Measurements from ENCODE around the gene CDC20.

DNA sequence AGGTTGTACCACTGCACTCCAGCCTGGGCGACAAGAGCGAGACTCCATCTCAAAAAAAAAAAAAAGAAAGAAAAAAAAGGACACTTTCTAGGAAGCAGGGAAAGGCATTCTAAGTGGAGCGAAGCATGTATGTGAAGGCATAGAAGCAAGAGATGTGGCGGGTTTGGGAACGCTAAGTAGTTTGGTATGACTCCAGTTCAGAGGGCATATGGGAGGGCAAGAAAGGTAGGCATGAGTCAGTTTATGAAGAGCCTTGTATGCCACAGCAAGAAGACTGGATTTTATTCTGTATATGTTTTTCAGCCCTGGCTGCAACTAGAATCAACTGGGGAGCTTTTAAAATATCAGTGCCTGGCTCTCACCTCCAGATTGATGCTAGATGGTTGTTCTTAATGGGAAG lies 13.4 kb downstream of the CDC20 start:
- TF ChIP-seq SIN3A (IDR thresholded peaks at IDR 0.05; ENCODE audit: borderline replicate concordance, insufficient read depth, low read depth, low read length) (no peak), TCF7L2 (IDR thresholded peaks at IDR 0.05; ENCODE audit: low read depth, low read length) (no peak)
- TF ChIP-seq, protein P1, sequence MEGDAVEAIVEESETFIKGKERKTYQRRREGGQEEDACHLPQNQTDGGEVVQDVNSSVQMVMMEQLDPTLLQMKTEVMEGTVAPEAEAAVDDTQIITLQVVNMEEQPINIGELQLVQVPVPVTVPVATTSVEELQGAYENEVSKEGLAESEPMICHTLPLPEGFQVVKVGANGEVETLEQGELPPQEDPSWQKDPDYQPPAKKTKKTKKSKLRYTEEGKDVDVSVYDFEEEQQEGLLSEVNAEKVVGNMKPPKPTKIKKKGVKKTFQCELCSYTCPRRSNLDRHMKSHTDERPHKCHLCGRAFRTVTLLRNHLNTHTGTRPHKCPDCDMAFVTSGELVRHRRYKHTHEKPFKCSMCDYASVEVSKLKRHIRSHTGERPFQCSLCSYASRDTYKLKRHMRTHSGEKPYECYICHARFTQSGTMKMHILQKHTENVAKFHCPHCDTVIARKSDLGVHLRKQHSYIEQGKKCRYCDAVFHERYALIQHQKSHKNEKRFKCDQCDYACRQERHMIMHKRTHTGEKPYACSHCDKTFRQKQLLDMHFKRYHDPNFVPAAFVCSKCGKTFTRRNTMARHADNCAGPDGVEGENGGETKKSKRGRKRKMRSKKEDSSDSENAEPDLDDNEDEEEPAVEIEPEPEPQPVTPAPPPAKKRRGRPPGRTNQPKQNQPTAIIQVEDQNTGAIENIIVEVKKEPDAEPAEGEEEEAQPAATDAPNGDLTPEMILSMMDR (IDR thresholded peaks at IDR 0.05): no peak
- TF ChIP-seq, protein P2, sequence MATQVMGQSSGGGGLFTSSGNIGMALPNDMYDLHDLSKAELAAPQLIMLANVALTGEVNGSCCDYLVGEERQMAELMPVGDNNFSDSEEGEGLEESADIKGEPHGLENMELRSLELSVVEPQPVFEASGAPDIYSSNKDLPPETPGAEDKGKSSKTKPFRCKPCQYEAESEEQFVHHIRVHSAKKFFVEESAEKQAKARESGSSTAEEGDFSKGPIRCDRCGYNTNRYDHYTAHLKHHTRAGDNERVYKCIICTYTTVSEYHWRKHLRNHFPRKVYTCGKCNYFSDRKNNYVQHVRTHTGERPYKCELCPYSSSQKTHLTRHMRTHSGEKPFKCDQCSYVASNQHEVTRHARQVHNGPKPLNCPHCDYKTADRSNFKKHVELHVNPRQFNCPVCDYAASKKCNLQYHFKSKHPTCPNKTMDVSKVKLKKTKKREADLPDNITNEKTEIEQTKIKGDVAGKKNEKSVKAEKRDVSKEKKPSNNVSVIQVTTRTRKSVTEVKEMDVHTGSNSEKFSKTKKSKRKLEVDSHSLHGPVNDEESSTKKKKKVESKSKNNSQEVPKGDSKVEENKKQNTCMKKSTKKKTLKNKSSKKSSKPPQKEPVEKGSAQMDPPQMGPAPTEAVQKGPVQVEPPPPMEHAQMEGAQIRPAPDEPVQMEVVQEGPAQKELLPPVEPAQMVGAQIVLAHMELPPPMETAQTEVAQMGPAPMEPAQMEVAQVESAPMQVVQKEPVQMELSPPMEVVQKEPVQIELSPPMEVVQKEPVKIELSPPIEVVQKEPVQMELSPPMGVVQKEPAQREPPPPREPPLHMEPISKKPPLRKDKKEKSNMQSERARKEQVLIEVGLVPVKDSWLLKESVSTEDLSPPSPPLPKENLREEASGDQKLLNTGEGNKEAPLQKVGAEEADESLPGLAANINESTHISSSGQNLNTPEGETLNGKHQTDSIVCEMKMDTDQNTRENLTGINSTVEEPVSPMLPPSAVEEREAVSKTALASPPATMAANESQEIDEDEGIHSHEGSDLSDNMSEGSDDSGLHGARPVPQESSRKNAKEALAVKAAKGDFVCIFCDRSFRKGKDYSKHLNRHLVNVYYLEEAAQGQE (IDR thresholded peaks at IDR 0.05; ENCODE audit: insufficient read depth in 1 of 2, low read depth in 2 of 2, low read length in 1 of 2): no peak

Measured in Panc1 (cell line).